Esophagus squamous epithelium (tissue), 4 donors: Measurements from ENCODE around the gene TSPAN7.

Experiments used
- POLR2A ChIP-seq, 4 donors: fragments of 450-650 bp; IDR thresholded peaks; one replicate each; pipeline ENCODE4 v1.6.1; 2017; ENCODE audit warnings: antibody characterized with exemption in 4 of 4, mild to moderate bottlenecking in 4 of 4, moderate library complexity in 3 of 4
- TF ChIP-seq, protein P1 (sequence below), 6 experiments: fragments of 450-650 bp in 4 of 6; fragments of 200-600 bp in 2 of 6; sonication (generic) in 2 of 6; IDR thresholded peaks; one replicate each; pipeline ENCODE4 v1.5.1; 2016 to 2019; ENCODE audit warnings: antibody characterized with exemption in 6 of 6, mild to moderate bottlenecking in 4 of 6, moderate library complexity in 4 of 6

DNA sequence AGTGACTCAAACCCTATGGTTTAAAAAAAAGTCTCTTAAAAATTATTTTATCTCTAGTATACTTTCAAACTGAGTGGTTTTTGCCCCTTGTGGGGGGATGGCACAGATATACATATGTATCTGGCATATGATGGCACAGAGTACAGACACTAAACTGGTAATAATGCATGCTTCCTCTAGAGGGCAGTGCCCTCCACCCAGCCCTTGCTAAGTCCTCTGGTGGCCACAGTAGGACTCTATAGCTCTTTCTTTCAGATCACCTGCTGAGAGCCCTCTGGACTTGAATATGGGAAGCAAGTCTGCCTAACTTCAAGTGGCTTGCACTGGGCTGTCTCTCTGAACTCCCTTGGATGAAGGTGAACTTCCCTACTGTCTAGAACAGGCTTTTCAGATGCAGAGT, 66.3 kb downstream of the TSPAN7 start:
- TF ChIP-seq, protein P1, sequence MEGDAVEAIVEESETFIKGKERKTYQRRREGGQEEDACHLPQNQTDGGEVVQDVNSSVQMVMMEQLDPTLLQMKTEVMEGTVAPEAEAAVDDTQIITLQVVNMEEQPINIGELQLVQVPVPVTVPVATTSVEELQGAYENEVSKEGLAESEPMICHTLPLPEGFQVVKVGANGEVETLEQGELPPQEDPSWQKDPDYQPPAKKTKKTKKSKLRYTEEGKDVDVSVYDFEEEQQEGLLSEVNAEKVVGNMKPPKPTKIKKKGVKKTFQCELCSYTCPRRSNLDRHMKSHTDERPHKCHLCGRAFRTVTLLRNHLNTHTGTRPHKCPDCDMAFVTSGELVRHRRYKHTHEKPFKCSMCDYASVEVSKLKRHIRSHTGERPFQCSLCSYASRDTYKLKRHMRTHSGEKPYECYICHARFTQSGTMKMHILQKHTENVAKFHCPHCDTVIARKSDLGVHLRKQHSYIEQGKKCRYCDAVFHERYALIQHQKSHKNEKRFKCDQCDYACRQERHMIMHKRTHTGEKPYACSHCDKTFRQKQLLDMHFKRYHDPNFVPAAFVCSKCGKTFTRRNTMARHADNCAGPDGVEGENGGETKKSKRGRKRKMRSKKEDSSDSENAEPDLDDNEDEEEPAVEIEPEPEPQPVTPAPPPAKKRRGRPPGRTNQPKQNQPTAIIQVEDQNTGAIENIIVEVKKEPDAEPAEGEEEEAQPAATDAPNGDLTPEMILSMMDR (IDR thresholded peaks at IDR 0.05), result peak in 3 of 6 experiments; percentile 19 to 52 (median 33)
- no peak for TF ChIP-seq POLR2A (IDR thresholded peaks at IDR 0.05)
